NB4 (cell line): ENCODE results near the gene CCSER1.

Experiments
- MYC ChIP-seq: IDR thresholded peaks from 2 replicates; pipeline ENCODE4 v1.6.1; 2011; ENCODE audit warnings: low read depth, low read length
- POLR2A ChIP-seq: IDR thresholded peaks from 2 replicates; pipeline ENCODE4 v1.6.1; 2011; ENCODE audit warnings: mild to moderate bottlenecking; ENCODE audit not compliant: insufficient read length; ENCODE audit errors: extremely low read depth
- TF ChIP-seq, protein P1 (sequence below): IDR thresholded peaks from one replicate; pipeline ENCODE4 v1.5.1; 2012; ENCODE audit warnings: low read depth, low read length

DNA sequence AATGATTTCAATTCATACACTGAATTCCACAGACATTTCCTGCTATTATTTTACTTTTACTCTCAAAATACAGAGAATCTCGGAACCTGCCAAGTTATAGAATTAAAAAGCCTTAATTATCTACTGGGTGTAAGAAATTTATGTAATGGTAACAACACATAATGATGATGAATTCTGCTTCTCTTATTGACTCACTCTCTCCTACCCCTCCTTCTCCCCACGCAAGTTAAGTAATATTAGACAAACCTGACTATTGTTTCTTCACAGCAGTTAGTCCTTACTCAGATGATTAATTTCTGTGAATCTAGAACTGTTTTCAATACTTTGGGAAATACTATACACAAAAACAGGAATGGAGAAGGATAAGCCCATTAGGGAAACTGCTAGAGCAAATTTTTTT is 762.0 kb downstream of the CCSER1 start:
- TF ChIP-seq, protein P1, sequence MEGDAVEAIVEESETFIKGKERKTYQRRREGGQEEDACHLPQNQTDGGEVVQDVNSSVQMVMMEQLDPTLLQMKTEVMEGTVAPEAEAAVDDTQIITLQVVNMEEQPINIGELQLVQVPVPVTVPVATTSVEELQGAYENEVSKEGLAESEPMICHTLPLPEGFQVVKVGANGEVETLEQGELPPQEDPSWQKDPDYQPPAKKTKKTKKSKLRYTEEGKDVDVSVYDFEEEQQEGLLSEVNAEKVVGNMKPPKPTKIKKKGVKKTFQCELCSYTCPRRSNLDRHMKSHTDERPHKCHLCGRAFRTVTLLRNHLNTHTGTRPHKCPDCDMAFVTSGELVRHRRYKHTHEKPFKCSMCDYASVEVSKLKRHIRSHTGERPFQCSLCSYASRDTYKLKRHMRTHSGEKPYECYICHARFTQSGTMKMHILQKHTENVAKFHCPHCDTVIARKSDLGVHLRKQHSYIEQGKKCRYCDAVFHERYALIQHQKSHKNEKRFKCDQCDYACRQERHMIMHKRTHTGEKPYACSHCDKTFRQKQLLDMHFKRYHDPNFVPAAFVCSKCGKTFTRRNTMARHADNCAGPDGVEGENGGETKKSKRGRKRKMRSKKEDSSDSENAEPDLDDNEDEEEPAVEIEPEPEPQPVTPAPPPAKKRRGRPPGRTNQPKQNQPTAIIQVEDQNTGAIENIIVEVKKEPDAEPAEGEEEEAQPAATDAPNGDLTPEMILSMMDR: no peak
- TF ChIP-seq POLR2A: no peak
- TF ChIP-seq MYC: no peak
